GM20000 (cell line): ENCODE results near the gene PSMB2.

Experiments
- DNase-seq: peaks from one replicate; pipeline ENCODE4 v3.0.0; 2012; ENCODE audit warnings: low spot score
- TF ChIP-seq, protein P1 (sequence below): IDR thresholded peaks from 2 replicates; pipeline ENCODE4 v1.5.1; 2012; ENCODE audit warnings: mild to moderate bottlenecking, control low read depth; ENCODE audit errors: extremely low read depth, missing control alignments

Gene PSMB2

DNA sequence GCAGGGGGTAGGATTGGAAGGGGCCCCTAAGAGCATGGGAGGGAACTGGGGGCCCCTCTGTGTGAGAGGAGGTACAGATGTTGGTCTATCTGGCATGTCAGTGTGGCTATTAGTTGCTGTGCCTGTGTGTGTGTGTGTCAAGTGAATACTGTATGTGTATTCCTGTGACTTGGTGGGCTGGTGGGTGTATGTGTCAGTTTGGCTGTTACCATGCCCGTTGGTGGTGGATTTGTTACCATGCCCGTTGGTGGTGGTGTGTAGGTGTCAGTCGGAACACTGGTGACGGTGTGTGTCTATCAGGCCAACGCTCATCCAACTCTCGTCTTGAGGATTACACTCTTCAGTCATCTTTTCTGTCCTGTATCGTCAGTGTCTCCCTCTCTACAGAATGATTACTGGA lies 45.6 kb downstream of the PSMB2 start:
- TF ChIP-seq, protein P1, sequence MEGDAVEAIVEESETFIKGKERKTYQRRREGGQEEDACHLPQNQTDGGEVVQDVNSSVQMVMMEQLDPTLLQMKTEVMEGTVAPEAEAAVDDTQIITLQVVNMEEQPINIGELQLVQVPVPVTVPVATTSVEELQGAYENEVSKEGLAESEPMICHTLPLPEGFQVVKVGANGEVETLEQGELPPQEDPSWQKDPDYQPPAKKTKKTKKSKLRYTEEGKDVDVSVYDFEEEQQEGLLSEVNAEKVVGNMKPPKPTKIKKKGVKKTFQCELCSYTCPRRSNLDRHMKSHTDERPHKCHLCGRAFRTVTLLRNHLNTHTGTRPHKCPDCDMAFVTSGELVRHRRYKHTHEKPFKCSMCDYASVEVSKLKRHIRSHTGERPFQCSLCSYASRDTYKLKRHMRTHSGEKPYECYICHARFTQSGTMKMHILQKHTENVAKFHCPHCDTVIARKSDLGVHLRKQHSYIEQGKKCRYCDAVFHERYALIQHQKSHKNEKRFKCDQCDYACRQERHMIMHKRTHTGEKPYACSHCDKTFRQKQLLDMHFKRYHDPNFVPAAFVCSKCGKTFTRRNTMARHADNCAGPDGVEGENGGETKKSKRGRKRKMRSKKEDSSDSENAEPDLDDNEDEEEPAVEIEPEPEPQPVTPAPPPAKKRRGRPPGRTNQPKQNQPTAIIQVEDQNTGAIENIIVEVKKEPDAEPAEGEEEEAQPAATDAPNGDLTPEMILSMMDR, result no peak
- DNase-seq, result no peak

DNA sequence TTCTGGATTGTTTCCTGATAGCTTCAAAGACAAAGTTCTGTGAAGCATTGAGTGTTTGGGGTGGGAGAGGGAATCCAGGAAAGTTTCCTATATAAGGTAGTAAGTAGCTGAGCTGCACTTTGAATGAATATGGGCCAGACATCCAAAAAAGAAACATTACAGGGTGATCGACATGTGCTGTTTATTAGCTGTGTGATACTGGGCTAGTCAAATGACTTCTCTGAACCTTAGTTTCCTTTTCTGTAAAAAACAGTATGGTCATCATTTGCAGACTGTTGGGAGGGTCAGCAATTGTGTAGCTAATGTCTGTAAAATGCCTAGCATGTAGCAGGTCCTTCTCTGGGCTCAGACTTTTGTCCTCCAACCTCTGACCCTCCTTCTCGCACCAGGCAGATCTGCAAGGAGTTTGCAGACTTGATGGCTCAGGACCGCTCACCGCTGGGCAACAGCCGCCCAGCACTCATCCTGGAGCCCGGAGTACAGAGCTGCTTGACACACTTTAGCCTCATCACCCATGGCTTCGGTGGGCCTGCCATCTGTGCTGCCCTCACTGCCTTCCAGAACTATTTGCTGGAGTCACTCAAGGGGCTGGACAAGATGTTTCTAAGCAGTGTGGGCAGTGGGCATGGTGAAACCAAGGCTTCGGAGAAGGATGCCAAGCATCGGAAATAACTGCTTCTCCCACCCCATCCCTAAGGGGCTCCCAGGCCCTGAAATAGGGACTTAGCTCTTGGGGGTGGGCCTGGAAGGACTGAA lies 47.1 kb downstream of the PSMB2 start:
- TF ChIP-seq, protein P1, result no peak
- no peak for DNase-seq

DNA sequence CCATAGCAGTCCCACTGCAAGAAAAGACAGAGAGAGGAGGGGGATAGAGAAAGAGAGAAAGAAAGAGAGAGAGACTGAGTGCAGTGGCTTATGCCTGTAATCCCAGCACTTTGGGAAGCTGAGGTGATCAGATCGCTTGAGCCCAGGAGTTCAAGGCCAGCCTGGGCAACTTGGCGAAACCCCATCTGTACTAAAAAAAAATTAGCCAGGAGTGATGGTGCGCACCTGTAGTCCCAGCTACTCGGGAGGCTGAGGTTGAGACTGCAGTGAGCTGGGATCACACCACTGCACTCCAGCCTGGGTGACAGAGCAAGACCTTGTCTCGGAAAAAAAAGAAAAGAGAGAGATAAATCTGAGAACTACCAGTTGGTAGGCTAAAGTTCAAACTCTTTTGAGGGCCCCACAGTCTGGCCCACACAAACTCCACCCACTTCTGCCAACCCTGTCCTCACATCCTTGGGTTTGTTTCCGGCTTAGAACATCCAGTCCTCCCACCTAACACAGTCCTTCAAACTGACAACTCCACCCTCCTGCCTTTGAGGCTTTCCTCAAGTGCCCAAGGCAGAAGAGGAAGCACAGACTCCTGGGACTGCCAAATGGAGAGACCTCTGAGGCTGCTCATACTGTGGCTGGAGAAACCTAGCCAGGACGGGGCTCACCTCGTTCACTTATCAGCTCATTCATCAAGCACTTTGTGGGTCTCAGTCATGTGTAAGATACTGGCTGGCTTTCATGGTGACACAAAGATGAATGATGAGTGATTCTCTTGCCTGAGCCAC lies 48.1 kb downstream of the PSMB2 start:
- no peak for DNase-seq
- TF ChIP-seq, protein P1, result no peak

DNA sequence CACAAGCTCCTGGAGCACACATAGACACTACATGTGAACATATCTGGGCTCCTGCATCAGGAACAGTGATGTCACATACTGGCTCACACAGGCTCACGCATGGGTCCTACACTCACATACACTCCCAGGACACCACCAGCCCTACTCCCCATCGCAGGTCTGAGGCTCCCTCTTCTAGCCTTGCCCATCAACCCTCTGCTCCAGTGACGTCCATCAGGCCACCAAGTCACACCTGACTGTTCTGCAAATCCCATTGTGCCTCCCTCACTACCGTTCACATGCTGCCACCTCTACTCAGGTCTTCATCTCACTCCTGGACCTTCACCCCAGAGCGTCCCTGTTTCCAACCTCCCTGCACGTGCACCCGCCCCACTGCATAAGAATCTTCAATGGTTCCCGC lies 50.1 kb downstream of the PSMB2 start:
- TF ChIP-seq, protein P1, result no peak
- no peak for DNase-seq

DNA sequence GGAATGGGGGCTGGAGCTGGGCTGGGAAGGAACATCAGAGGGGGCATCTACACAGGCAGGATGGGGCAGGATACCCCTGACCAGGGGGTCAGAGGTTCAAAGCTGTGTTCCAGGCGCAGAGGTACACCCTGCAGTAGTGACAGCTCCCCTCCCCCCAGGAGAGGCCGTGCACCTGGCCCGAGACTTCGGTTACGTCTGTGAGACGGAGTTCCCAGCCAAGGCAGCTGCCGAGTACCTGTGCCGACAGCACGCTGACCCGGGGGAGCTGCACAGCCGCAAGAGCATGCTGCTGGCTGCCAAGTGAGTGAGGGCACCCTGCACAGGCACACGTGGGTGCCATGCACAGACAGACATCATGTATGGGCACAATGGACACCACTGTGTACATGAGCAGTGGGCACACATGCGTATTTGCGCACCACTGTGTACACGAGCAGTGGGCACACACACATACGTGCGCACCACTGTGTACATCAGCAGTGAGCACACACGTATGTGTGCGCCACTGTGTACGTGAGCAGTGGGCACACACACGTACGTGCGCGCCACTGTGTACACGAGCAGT lies 50.8 kb downstream of the PSMB2 start:
- no peak for DNase-seq
- TF ChIP-seq, protein P1, result no peak

DNA sequence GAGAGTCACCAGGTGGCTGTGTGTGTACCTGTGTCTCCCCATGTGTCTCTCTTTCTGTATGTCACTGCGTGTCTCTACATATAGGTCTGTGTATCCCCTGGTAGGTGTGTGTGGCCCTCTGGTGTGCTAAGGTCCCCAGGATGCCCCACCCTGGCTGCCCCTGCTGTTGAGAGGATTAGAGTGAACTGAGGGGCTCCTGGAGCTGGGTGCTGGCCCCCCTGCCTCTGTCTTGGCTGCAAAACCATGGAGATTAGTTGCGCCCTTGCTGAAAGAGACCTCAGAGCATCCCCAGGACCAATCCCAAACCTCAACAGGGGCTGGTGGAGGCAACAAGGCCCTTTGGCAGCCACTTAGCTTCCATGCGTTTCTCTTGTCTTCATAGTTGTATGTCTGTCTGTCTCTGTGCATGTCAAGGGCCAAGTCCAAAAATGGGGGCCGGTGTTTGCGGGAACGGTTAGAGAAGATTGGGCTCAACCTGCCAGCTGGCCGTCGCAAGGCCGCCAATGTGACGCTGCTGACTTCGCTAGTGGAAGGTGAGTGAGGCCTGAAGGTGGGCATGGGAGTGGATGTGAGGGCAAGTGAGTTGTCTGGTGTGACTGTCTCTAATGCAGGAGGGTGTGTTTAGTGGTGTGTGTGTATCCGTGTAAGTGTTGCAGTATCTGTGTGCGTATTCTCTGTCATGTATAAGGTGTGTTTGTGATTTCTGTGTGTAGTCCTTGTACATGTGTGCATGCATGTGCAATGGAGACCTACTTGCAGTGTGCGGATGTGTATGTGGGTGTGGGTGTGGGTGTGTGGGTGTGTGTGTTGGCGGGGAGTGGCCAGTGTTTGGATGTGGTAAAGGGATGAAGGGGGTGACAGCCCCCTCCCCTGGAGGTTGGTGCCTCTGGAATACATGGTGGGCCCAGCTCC lies 51.6 kb downstream of the PSMB2 start:
- DNase-seq, result no peak
- TF ChIP-seq, protein P1, result no peak
